GM12891 (cell line): ENCODE data around the gene RAPGEF2.

ENCODE experiments used
- DNase-seq: peaks from one replicate; pipeline ENCODE4 v3.0.0; 2011; ENCODE audit warnings: low spot score; ENCODE audit not compliant: insufficient read length
- FAIRE-seq: peaks from 2 replicates; lab custom pipeline; 2011; peaks lifted over from hg19 to GRCh38; lab: Jason Lieb, UNC
- PAX5 ChIP-seq: IDR thresholded peaks from 2 replicates; pipeline ENCODE4 v1.6.1; 2011; ENCODE audit warnings: low read length, moderate library complexity, mild to moderate bottlenecking; ENCODE audit not compliant: insufficient read depth, severe bottlenecking
- POLR2A ChIP-seq: IDR thresholded peaks from 2 replicates; pipeline ENCODE4 v1.6.1; 2011; ENCODE audit warnings: low read depth, low read length, control low read depth
- POLR2AphosphoS5 ChIP-seq: IDR thresholded peaks from 2 replicates; pipeline ENCODE4 v1.6.1; 2011; ENCODE audit warnings: low read depth, low read length, control low read depth
- POU2F2 ChIP-seq: IDR thresholded peaks from 2 replicates; pipeline ENCODE4 v1.6.1; 2011; ENCODE audit warnings: low read depth, mild to moderate bottlenecking, control low read depth, low read length, moderate library complexity
- SPI1 ChIP-seq: IDR thresholded peaks from 2 replicates; pipeline ENCODE4 v1.6.1; 2011; ENCODE audit warnings: low read depth, low read length, control low read depth
- TAF1 ChIP-seq: IDR thresholded peaks from 2 replicates; pipeline ENCODE4 v1.6.1; 2011; ENCODE audit warnings: low read depth, low read length, control low read depth

RAPGEF2 gene

DNA sequence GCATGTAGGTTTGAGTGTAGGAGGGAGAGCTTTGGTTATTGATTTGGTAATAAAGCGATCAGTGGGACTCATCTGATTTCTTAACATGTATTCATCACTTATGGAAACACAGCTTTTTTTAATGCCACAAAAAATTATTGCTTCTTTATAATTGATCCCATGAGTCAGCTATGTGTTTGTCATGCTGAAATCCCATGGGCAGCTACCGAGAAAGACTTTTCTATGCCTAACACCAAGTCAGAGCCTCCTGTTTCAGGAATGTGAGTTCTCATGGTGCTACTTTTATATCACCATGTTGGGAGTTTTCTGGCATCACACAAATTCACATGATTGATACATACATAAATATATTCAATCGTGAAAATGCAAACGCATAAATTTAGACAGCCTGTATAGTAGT lies 165.7 kb downstream of the RAPGEF2 start:
- FAIRE-seq (no peak), DNase-seq (no peak)
- TF ChIP-seq POLR2AphosphoS5 (no peak), POLR2A (no peak), PAX5 (no peak), SPI1 (no peak), POU2F2 (no peak), TAF1 (no peak)

DNA sequence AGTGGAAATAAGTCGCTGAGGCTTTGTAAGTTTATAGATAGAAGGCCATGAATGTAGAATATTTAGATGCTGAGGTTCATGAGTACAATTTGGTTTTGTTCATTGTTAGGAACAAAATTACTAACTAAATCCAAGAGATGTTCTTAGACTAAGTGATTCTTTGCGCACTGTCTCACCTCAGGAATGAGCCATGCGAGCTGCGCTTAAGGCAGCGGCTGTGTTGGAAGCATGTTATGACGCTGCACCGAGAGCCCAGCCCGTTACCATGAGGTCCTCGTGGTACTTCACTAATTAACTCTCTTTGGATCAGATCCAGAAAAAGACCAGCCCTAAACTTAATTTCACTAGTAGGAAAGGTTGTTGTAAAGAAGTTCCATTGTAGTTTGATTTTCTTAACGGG lies 166.2 kb downstream of the RAPGEF2 start:
- DNase-seq (no peak), FAIRE-seq (no peak)
- TF ChIP-seq PAX5 = no peak
- TF ChIP-seq POLR2A = no peak
- TF ChIP-seq SPI1 = no peak
- TF ChIP-seq POLR2AphosphoS5 = no peak
- TF ChIP-seq TAF1 = no peak

DNA sequence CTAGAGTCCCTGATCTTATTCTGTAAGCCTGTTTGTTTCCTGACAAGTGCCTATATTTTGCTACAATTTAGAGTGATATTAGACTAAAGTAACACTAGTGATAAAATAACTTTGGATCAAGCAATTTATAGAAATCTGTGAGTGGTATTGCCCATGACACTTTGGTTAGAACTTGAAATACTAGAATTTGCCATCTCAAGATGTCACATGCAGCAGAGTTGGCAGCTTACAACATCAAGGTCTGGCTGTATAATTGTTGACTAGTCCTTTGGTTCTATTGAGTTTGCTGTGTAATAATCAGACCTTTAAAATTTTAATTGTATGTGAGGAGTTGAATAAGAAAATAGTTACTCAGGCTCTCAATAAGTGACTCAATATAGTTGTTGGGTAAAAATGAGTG lies 167.1 kb downstream of the RAPGEF2 start:
- DNase-seq = no peak
- TF ChIP-seq TAF1 (no peak), POLR2AphosphoS5 (no peak), SPI1 (no peak), POLR2A (no peak), POU2F2 (no peak), PAX5 (no peak)
- FAIRE-seq = no peak

DNA sequence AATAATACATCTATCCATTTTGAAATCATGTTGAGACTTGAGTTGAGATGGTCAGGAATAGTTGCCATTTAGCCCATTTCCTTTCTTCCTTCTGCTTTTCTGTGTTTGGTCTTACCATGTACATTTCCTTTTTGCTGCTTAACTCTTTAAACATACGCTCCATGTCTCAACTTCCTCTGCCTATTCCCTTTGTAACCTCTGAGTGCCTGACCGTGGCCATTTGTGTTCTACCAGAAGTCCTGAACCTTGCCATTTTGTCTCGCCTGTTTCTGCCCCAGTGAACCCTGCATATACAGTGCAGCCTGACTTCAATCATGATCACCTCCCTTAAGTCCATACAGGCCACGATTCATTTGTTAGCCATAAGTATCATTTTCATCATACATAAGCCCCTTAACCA lies 169.0 kb downstream of the RAPGEF2 start:
- TF ChIP-seq TAF1 = no peak
- FAIRE-seq = peak; percentile 48
- DNase-seq = no peak

DNA sequence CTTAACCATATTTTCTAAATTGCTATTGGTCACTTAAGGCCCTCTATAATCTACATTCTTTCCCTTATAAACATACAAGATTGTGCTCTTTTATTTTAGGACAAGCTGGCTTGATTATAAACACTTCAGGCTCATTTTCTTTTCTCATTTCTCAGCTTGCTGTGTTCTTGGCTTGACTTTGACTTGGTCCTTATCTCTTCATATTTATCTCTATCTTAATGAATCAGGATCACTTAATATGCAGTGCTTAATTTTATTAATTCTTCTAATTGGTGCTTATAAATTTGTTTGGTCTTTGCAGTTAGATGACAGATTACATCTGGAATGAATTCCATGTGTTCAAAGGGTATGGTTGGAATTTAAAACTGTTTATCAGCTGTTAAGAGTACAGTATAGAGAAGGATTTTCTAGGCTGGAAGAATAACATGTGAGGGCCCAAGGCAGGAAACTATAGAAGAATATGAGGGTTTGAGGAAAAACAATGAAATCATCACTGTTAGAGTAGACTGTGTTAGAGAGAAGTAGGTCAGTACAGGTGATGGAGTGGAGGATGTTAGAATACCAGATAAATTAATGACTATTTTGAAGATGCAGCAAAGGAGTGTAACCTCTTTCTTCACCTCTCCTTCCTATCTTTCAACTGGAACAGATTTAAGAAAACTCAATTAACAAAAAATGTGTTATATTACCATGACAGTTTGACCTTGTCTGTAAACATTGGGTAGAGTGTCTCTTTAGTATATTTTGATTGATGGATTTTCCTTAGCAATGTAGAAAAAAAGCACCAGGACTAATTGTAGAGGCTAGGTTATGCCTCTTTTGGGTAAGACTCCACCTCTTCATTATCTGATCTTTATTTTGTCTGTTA lies 169.6 kb downstream of the RAPGEF2 start:
- TF ChIP-seq SPI1 (no peak), POU2F2 (no peak), TAF1 (no peak), POLR2A (no peak), POLR2AphosphoS5 (no peak), PAX5 (no peak)
- no peak for FAIRE-seq
- no peak for DNase-seq

DNA sequence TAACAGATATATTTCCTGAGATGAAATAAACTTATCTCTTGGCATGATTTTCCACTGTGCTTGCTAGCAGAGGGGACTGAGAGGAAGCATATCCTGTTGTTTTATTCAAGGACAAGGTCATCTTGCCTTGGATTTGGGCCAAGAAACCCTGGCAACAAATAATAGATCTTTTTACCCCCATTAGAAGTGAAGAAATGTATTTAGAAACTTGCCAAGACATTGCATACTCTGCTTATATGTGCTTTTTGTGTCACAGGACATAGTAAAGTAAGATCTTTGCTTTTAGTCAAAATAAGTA lies 170.2 kb downstream of the RAPGEF2 start:
- TF ChIP-seq POU2F2 (no peak), POLR2AphosphoS5 (no peak), PAX5 (no peak), TAF1 (no peak), POLR2A (no peak), SPI1 (no peak)
- no peak for FAIRE-seq
- DNase-seq = no peak

DNA sequence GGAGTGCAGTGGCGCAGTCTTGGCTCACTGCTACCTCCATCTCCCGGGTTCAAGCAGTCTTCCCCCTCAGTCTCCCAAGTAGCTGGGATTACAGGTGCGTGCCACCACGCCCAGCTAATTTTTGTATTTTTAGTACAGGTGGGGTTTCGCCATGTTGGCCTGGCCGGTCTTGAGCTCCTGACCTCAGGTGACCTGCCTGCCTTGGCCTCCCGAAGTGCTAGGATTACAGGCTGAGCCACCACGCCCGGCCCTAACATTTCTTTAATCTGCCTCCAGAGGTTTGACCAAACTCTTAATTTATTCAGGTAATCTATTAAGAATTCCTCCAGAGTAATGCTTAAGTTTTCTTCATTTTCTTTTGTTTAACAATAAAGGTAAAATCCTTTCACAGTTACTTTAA lies 171.0 kb downstream of the RAPGEF2 start:
- DNase-seq = no peak
- FAIRE-seq = no peak
- TF ChIP-seq PAX5 = no peak
- no peak for TF ChIP-seq POU2F2
- no peak for TF ChIP-seq TAF1
- no peak for TF ChIP-seq POLR2A
- TF ChIP-seq SPI1 = no peak
- TF ChIP-seq POLR2AphosphoS5 = no peak

DNA sequence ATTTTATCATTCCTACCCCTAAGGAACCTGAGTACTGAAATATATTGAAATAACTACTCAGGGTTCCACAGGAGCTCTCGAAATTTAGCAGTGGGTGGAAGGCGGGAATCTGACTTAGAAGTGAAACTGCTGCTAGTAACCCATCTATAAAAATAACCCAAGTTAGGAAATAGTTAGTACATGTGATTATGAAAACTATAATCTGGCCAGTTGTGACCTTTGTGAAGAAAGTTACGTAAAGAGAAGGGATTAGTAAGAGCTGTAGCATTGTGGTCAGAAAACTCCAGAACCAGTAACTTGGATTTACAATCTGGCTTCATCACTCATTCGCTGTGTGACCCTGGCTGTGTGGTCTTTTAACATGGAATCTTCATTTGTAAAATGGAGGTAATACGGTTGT lies 175.5 kb downstream of the RAPGEF2 start:
- TF ChIP-seq POLR2A = no peak
- no peak for TF ChIP-seq POU2F2
- no peak for TF ChIP-seq PAX5
- TF ChIP-seq TAF1 = no peak
- TF ChIP-seq POLR2AphosphoS5 = no peak
- TF ChIP-seq SPI1 = no peak
- DNase-seq (no peak), FAIRE-seq (no peak)

DNA sequence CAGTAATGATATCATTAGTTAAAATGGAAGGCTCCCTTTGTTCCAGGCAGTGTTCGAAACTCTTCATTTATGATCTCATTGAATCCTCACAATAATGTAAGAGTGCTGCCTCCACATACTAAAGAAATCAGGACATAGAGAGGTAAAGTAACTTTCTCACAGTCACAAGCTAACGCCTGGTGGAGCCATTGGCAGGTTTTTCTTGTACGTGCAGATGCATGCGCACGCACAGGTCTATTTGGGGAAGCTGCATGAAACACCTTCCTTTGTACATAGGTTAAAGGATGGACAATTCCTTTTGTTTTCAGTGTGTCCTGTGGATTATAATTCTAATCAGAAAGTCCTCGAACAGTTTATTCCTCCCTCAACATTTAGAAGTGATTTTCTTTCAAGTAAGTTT lies 176.2 kb downstream of the RAPGEF2 start:
- DNase-seq = no peak
- no peak for FAIRE-seq
- no peak for TF ChIP-seq TAF1
- TF ChIP-seq SPI1 = no peak
- no peak for TF ChIP-seq POLR2AphosphoS5
- TF ChIP-seq POLR2A = no peak
- TF ChIP-seq PAX5 = no peak
- TF ChIP-seq POU2F2 = no peak
